HG03139 (cell line): ENCODE measurements around the gene COMT.

Experiments used
- ATAC-seq: cut with Tn5 transposase; IDR thresholded peaks from one replicate; pipeline ENCODE4 v1.9.1; 2021; ENCODE audit not compliant: unreplicated experiment

The COMT gene

GRCh38 chr22:19955241-19956128 is 13.9 kb downstream of the COMT start:
- no peak for ATAC-seq

- ATAC-seq, result no peak
Observed at GRCh38 chr22:19957445-19957844, 15.9 kb downstream of the COMT start.

GRCh38 chr22:19958083-19959042 is 16.8 kb downstream of the COMT start:
- no peak for ATAC-seq

- ATAC-seq, result no peak
Observed at GRCh38 chr22:19959043-19959586, 17.5 kb downstream of the COMT start.

- no peak for ATAC-seq
Observed at GRCh38 chr22:19959587-19960490, 18.3 kb downstream of the COMT start.

GRCh38 chr22:19960491-19961200 is 19.1 kb downstream of the COMT start:
- ATAC-seq, result no peak

- ATAC-seq, result no peak
Observed at GRCh38 chr22:19961201-19961580, 19.6 kb downstream of the COMT start.

GRCh38 chr22:19961868-19962245 is 20.3 kb downstream of the COMT start:
- no peak for ATAC-seq

- no peak for ATAC-seq
Observed at GRCh38 chr22:19962246-19962908, 20.8 kb downstream of the COMT start.

GRCh38 chr22:19962909-19963806 is 21.6 kb downstream of the COMT start:
- ATAC-seq, result no peak

GRCh38 chr22:19963863-19964642 is 22.5 kb downstream of the COMT start:
- ATAC-seq, result no peak

- ATAC-seq, result no peak
Observed at GRCh38 chr22:19964701-19965386, 23.3 kb downstream of the COMT start.

GRCh38 chr22:19965771-19966709 is 24.5 kb downstream of the COMT start:
- ATAC-seq, result no peak

GRCh38 chr22:19966908-19967750 is 25.6 kb downstream of the COMT start:
- no peak for ATAC-seq

GRCh38 chr22:19967850-19968449 is 26.4 kb downstream of the COMT start:
- ATAC-seq, result no peak
